Measurements from ENCODE around the gene DOCK3. TPM values are rescaled to one million over a fixed set of nuclear protein-coding genes. Genes with fewer than 3 reads are reported as not detected.
"Not testable (repeated sequence)": the region's sequence is repeated elsewhere in the genome, so short reads cannot be mapped to it uniquely, and the experiment has no call there.

The DOCK3 gene
- total RNA-seq, 6 donors from 2014 or later = 0.15 to 3.1 (median 0.88) TPM

GRCh38 chr3:51156147-51156546, 481.4 kb downstream of the DOCK3 start:
- no peak for DNase-seq
- H3K9me3 ChIP-seq = no peaks in the 10 kb centered on the region
- H3K27me3 ChIP-seq = no peaks in the 10 kb centered on the region
- no peak for TF ChIP-seq CTCF (IDR thresholded peaks at IDR 0.05)
- no peak for TF ChIP-seq POLR2AphosphoS5 (IDR thresholded peaks at IDR 0.05)
- no peak for TF ChIP-seq EP300 (IDR thresholded peaks at IDR 0.05)
- TF ChIP-seq POLR2A (IDR thresholded peaks at IDR 0.05) = no peak
- no peak for ATAC-seq (ENCODE audit: low FRiP score in 2 of 2)
- H3K27ac ChIP-seq = no peak overlapping the region
- H3K4me3 ChIP-seq = no peak overlapping the region
- 80 to 85% methylated on average over 2 of the region's 2 CpGs for WGBS, 2 donors
- H3K4me1 ChIP-seq = no peaks in the 10 kb centered on the region
- H3K36me3 ChIP-seq = no peaks in the 10 kb centered on the region

GRCh38 chr3:51163051-51163450, 488.3 kb downstream of the DOCK3 start:
- TF ChIP-seq POLR2AphosphoS5 (IDR thresholded peaks at IDR 0.05) (no peak), CTCF (IDR thresholded peaks at IDR 0.05) (no peak), EP300 (IDR thresholded peaks at IDR 0.05) (no peak), POLR2A (IDR thresholded peaks at IDR 0.05) (no peak)
- ATAC-seq (ENCODE audit: low FRiP score in 2 of 2) = no peak
- H3K9me3 ChIP-seq = no peaks in the 10 kb centered on the region
- H3K4me1 ChIP-seq = no peaks in the 10 kb centered on the region
- H3K27me3 ChIP-seq = no peaks in the 10 kb centered on the region
- no peak overlapping the region for H3K27ac ChIP-seq
- H3K36me3 ChIP-seq = no peaks in the 10 kb centered on the region
- 82 to 85% methylated on average over 1 of the region's 1 CpG for WGBS, 2 donors
- no peak for DNase-seq
- no peak overlapping the region for H3K4me3 ChIP-seq

- WGBS, 2 donors = 84 to 88% methylated on average over 3 of the region's 3 CpGs
- Histone ChIP-seq H3K4me1 (no peaks in the 10 kb centered on the region), H3K36me3 (no peaks in the 10 kb centered on the region), H3K9me3 (peaks cover 14 to 33% (median 28%) of the 10 kb centered on the region in 4 donors), H3K4me3 (no peak overlapping the region), H3K27ac (no peak overlapping the region), H3K27me3 (no peaks in the 10 kb centered on the region)
- DNase-seq = no peak
- TF ChIP-seq EP300 (IDR thresholded peaks at IDR 0.05) (no peak), POLR2AphosphoS5 (IDR thresholded peaks at IDR 0.05) (no peak), POLR2A (IDR thresholded peaks at IDR 0.05) (no peak), CTCF (IDR thresholded peaks at IDR 0.05) (no peak)
- no peak for ATAC-seq (ENCODE audit: low FRiP score in 2 of 2)
These were observed 499.0 kb downstream of the DOCK3 start for GRCh38 chr3:51173518-51174271.

GRCh38 chr3:51176923-51177322, 502.2 kb downstream of the DOCK3 start:
- Histone ChIP-seq H3K9me3 (peaks cover 14 to 32% (median 28%) of the 10 kb centered on the region in 4 donors), H3K4me1 (no peaks in the 10 kb centered on the region), H3K27ac (no peak overlapping the region), H3K4me3 (no peak overlapping the region), H3K27me3 (no peaks in the 10 kb centered on the region), H3K36me3 (no peaks in the 10 kb centered on the region)
- DNase-seq = no peak
- TF ChIP-seq CTCF (IDR thresholded peaks at IDR 0.05) (no peak), EP300 (IDR thresholded peaks at IDR 0.05) (no peak), POLR2A (IDR thresholded peaks at IDR 0.05) (no peak), POLR2AphosphoS5 (IDR thresholded peaks at IDR 0.05) (no peak)
- no peak for ATAC-seq (ENCODE audit: low FRiP score in 2 of 2)

GRCh38 chr3:51186446-51186845, 511.7 kb downstream of the DOCK3 start:
- H3K4me1 ChIP-seq; H3K4me3 ChIP-seq; DNase-seq; H3K9me3 ChIP-seq; H3K27me3 ChIP-seq; H3K27ac ChIP-seq; ATAC-seq (ENCODE audit: low FRiP score in 2 of 2); H3K36me3 ChIP-seq: not testable (repeated sequence)
- 73 to 75% methylated on average over 2 to 3 of the region's 3 CpGs for WGBS, 2 donors
